Testis (tissue), 2 donors: ENCODE results near the gene MEF2C.

Experiments
- CTCF ChIP-seq, 3 experiments: fragments of 450-650 bp in 2 of 3; fragments of 200-600 bp in 1 of 3; sonication (generic) in 1 of 3; IDR thresholded peaks; one replicate each; pipeline ENCODE4 v1.5.1; 2016 to 2019; ENCODE audit warnings: antibody characterized with exemption in 3 of 3, mild to moderate bottlenecking in 2 of 3, moderate library complexity in 1 of 3
- POLR2A ChIP-seq: fragments of 450-650 bp; IDR thresholded peaks from one replicate; pipeline ENCODE4 v1.6.1; 2017; ENCODE audit warnings: antibody characterized with exemption, mild to moderate bottlenecking, moderate library complexity

GRCh38 chr5:88669371-88670050, 213.5 kb downstream of the MEF2C start:
- TF ChIP-seq CTCF (IDR thresholded peaks at IDR 0.05) = no peak
- TF ChIP-seq POLR2A = no peak
